Skin epidermis (tissue), 12 donors: Measurements from ENCODE around the gene PARN.
"Not testable (repeated sequence)": the region's sequence is repeated elsewhere in the genome, so short reads cannot be mapped to it uniquely, and the experiment has no call there.

Experiments
- H3K27ac ChIP-seq, 21 experiments: fragments of 200-600 bp; sonication (generic) in 11 of 21; one replicate each; pipeline ENCODE4 v1.5.0; 2020; ENCODE audit warnings: mild to moderate bottlenecking in 3 of 21, inconsistent platforms in 2 of 21, moderate library complexity in 2 of 21
- H3K4me3 ChIP-seq, 7 experiments: fragments of 200-600 bp; sonication (generic) in 2 of 7; one replicate each; pipeline ENCODE4 v1.5.0; 2020; ENCODE audit warnings: inconsistent platforms in 2 of 7, mild to moderate bottlenecking in 2 of 7, moderate library complexity in 1 of 7

Gene PARN

DNA sequence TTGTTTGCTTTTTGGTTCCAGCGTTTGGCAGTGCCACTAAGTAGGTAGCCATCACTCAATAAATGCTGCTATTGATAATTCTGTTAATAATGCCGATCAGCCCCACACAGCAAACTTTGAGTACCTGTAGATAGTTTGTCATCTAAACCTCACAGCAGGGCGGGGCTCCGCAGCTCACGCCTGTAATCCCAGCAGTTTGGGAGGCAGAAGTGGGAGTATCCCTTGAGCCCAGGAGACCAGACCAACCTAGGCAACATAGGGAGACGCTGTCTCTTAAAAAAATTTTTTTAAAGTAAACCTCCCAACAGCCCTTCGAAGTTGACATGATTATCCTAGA, 4.3 kb upstream of the PARN start:
- no peak overlapping the region for H3K27ac ChIP-seq
- H3K4me3 ChIP-seq = peak overlapping the region in 6 of 7 experiments; percentile 88 to 99 (median 94)

DNA sequence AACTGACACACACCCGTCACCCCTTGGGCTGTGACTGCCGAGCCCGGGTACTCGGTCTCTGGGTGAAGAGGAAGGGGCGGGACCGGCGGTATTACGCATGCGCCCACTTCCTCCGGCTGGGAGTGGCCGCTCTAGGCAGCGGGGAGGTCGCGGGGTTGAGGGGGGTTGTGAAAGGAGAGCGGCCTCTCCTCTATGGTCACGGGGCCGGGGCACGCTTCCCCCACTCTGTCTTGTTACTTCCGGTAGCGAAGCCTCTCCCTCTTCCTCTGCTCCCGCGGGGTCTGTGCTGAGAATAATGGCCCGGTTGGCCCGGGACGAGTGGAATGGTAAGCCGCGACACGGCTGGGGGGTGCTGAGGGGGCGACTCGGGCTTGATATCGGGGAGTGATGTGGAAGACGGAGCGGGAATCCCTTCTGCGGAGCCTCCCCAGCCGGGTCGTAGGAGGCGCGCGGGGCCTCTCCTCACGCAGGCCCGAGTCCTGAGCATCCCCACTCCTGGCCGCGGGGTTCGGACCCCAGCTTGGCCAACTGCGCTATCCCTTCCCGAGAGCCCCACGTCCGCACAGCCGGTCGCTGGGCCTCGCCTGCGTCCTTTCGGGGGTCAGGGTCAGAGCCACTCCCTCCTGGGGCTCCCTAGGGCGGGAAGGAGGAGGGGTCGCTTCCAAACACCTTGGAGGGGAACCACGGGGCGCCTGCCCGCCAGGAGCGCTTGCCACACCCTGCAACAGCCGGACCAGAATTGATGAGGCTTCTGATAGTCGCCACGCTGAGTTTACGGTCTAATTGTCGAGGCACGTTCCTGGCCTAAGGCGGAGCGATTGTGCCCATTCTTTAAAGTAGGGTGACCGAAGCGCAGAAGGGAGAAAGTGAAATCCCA, 2.9 kb upstream of the PARN start, which contains the start of gene BFAR:
BFAR (plus strand) TSS at position 259 of the 877 bp plus-strand sequence. CDS start 11,396 bp downstream, outside the sequence.
- Histone ChIP-seq H3K27ac (peak within 1 kb of the TSS; percentile 79 to 99 (median 91)), H3K4me3 (peak within 1 kb of the TSS; percentile 88 to 99 (median 94))

DNA sequence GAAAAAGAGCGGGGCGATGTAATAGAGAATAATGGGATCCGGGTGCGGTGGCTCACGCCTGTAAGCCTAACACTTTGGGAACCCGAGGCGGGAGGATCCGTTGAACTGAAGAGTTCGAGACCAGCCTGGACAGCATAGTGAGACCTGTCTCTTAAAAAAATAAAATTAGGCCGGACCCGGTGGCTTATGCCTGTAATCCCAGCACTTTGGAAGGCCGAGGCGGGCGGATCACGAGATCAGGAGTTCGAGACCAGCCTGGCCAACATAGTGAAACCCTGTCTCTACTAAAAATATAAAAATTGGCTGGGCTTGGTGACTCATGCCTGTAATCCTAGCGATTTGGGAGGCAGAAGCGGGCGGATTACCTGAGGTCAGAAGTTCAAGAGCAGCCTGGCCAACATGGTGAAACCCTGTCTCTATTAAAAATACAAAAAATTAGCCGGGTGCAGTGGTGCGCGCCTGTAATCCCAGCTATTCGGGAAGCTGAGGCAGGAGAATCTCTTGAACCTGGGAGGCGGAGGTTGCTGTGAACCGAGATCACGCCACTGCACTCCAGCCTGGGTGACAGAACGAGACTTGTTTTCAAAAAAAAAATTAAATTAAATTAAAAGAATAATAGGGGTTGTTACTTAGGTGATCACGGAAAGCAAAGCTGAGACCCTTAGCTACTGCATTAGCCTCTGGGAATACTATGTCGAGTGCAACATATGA, 715 bp upstream of the PARN start:
- peak overlapping the region in 20 of 21 experiments; percentile 76 to 98 (median 94) for H3K27ac ChIP-seq

DNA sequence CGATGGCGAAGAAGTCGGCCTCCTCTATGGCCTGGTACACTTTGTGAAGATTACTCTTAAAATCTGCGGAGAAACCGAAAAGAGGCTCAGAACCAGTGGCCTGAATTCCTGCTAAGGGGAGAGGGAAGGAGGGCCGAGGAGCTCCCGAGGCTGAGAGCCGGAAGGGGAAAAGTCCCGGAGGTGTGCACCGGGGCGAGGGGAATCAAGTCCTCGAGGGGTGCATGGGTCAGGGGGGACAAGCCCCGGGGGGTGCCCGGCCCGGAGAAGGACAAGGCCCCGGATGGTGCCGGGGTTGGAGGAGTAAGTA, 495 bp downstream of the PARN start:
- peak overlapping the region; percentile 76 to 99 (median 95) for H3K27ac ChIP-seq

More for the DNA sequence above, 715 bp upstream of the PARN start:
- H3K4me3 ChIP-seq = peak overlapping the region; percentile 53 to 98 (median 74)

DNA sequence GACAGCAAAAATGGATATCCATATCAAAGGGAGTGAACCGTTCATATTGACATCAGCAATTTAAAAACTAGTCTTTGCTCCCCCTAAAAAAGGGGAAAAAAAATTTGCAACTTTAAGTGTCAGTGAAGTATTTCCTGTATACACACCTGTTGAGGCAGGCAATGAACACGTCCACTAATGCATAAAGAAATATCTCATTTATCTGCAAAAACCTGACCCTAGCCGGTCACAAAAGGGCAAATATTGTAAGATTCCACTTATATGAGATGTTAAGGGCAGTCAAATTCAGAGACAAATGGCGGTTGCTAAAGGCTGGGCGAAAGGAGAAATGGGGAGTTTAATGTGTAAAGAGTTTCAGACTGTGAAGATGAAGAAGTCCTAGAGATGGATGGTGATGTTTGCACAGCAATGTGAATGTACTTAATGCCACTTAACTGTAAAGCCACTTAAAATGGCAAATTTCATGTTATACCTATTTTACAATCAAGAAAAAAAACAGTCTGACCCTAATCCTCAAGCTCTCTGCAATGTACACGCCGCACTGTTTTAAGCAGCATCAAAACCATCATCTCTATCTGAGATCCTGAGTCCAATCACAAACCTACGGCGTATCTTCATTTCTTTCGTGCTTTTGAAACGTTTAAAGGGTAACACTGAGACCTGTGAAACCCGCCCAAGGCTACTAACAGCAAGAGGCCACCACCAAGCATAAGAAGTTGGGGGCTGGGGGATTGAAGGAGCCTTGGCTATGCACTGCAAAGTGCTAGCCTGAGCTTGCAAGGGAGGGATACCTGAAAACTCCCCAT, 1.1 kb downstream of the PARN start:
- H3K27ac ChIP-seq = peak overlapping the region in 20 of 21 experiments; percentile 76 to 99 (median 95)
- H3K4me3 ChIP-seq = peak overlapping the region; percentile 53 to 98 (median 74)

More for the DNA sequence above, 495 bp downstream of the PARN start:
- H3K4me3 ChIP-seq = peak overlapping the region; percentile 53 to 98 (median 74)

DNA sequence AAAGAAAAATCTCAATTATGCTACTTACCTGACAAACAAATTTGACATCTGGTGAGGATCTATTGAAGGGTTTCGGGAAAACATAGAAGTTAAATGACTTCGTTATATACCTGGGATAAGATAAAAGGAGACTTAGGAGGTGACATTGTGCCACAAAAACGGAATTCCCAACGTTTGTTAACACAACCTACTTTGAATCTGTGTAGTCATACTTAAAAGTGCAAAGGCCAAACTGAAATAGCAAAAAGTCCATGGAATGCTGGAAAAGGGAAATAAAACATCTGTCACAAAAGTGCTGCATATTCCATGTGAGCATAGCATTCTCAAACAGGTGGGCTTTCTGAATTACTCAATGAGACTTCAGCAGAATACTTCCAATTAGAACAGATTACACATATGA, 3.0 kb downstream of the PARN start:
- no peak overlapping the region for H3K4me3 ChIP-seq
- no peak overlapping the region for H3K27ac ChIP-seq

DNA sequence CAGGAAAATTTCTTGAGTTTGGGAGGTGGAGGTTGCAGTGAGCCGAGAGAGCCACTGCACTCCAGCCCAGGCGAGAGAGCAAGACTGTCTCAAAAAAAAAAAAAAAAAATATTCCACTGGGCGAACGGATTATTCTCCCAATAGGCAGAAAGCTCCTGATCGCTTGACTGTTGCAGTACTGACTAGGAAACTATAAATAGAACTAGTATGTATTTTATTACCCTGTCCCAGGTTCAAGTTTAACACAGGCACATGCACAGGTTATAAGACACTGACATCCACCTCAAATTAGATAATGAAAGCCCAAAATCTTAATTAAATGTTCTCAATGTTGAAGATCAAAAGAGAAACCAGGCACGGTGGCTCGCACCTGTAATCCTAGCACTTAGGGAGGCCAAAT, 11.5 kb downstream of the PARN start:
- no peak overlapping the region for H3K27ac ChIP-seq

DNA sequence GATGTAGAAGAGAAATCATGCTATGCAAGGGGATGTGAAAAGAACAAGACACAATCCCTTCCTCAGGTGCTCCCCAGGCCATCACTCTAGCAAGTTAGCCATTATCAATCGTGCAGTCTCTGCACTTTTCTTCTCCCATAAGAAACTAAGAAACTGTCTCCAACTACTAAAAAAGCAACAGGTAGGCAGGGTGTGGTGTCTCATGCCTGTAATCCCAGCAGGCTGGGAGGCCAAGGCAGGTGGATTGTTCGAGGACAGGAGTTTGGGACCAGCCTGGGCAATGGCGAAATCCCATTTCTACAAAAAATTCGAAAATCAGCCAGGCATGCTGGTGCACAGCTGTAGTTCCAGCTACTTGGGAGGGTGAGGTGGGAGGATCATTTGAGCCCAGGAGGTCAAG, 13.8 kb downstream of the PARN start:
- Histone ChIP-seq H3K4me3 (no peak overlapping the region), H3K27ac (no peak overlapping the region)

More for the DNA sequence above, 11.5 kb downstream of the PARN start:
- no peak overlapping the region for H3K4me3 ChIP-seq

DNA sequence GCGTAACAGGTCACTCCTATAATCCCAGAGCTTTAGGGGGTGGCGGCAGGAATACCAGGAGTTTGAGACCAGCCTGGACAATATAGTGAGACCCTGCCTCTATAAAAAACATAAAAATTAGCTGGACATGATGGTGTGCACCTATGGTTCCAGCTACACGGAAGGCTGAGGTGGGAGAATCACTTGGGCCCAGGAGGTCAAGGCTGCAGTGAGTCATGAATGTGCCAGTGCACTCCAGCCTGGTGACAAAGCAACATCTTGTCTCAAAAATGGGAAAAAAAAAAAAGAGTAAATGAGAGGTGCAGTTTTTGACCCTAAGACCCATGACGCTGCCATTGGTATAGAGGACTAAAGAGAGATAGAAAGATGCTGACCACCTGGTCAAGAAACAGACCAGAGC, 16.1 kb downstream of the PARN start:
- no peak overlapping the region for H3K27ac ChIP-seq

DNA sequence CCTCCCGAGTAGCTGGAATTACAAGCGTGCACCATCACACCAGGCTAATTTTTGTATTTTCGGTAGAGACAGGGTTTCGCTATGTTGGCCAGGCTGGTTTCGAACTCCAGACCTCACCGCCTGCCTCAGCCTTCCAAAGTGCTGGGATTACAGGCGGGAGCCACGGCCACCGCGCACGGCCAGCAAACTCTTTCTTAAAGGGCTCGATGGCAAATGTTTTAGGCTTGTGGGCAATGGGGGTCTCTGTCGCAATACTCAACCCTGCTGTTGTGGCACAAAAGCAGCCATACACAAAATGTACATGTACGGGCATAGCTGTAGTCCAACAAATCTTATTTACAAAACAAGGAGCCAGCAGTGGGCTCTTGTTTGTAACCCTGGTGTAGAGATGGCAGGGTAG, 18.4 kb downstream of the PARN start:
- no peak overlapping the region for H3K27ac ChIP-seq
- no peak overlapping the region for H3K4me3 ChIP-seq

More for the DNA sequence above, 16.1 kb downstream of the PARN start:
- no peak overlapping the region for H3K4me3 ChIP-seq

DNA sequence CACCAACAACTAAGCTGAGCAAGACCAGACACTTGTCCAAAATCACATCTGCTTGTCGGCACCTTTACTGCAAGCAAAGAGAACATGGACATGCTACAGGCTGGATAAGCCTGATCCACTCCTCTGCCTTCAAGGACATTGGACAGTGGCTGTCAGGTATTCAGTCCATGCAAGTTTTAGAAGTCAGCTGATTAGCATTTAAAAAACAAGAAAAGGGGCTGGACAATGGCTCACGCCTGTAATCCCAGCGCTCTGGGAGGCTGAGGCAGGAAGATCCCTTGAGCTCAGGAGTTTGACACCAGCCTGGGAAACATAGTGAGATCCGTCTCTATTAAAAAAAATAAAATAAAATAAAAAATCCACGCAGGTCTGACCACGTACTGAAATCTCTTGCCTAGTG, 20.3 kb downstream of the PARN start:
- Histone ChIP-seq H3K4me3 (no peak overlapping the region), H3K27ac (no peak overlapping the region)

DNA sequence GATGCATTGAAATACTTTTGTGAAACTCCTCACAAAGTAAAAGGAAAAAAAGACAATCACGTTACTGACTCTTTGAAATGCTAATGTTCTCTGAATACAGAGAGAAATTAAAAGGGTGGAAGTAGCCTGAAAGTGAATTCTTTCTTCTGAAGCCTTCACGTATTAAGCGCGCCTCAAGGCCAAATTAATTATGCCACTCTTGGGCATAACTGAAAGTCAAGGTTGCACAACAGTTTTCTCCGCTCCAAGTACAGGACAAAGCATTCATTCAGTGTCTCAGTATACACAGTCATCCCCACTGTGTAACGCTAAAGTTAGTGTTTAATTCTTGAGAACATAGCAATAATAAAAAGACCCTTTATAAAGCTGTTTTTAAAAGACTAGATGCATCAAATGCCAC, 21.5 kb downstream of the PARN start:
- Histone ChIP-seq H3K27ac (peak overlapping the region in 1 of 21 experiments; percentile 31), H3K4me3 (no peak overlapping the region)

DNA sequence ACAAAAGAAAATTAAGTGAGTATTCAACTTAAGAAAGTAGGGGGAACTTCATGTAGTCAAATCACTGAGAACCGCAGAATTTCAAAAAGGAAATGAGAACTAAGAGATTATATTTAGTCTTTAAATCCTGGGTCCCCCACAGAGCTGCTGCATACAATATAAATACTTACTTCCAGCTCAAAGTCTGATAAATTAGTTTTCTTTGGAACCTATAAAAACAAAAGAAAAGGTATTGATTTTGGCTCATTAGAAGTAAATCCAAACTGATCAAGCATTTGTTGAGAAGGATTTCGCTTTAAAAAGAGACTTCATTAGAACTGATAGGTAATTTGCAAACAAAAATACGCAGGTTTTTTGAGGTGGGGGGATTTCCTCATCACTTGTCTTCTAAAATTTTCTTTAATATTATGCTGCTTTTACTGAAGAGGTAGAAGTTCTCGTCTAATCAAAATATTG, 21.9 kb downstream of the PARN start:
- no peak overlapping the region for H3K4me3 ChIP-seq
- peak overlapping the region in 1 of 21 experiments; percentile 31 for H3K27ac ChIP-seq

DNA sequence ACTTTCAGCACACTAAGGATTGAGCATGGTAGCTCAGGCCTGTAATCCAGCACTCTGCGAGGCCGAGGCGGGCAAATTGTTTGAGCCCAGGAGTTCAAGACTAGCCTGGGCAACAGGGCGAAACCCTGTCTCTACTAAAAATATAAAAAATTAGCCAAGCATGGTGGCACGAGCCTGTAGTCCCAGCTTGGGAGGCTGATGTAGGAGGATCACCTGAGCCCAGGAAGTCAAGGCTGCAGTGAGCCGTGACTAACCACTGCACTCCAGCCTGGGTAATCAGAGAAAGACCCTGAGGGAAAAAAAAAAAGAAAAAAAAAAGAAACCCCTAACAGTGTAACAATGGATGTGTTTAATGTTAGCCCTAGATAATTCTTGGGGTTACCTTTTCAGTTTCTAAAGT, 24.0 kb downstream of the PARN start:
- no peak overlapping the region for H3K27ac ChIP-seq

DNA sequence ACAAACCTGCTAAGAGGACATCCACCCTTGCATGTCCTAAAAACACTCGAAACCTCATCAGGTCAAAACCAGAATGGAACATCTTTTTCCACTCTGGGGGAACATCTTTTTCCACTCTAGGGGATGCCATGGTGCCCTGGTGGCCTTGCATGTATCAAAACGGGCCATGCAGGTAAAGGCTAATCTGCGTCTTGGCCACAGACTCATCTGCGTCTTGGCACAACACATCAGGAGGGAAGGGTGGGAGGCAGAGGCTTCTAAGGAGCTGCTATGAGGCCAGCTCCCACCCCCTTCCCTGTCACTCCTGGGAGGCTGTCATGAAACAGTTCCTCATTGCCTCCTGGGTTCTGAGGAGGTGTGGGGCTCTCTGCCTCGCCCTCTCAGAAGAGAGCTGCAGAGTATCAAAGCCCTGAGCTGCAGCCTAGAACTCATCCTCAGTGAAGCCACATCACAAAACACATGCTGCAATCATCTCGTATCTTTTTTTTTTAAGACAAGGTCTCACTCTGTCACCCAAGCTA, 27.6 kb downstream of the PARN start:
- Histone ChIP-seq H3K27ac (no peak overlapping the region), H3K4me3 (no peak overlapping the region)

More for the DNA sequence above, 24.0 kb downstream of the PARN start:
- H3K4me3 ChIP-seq = no peak overlapping the region

DNA sequence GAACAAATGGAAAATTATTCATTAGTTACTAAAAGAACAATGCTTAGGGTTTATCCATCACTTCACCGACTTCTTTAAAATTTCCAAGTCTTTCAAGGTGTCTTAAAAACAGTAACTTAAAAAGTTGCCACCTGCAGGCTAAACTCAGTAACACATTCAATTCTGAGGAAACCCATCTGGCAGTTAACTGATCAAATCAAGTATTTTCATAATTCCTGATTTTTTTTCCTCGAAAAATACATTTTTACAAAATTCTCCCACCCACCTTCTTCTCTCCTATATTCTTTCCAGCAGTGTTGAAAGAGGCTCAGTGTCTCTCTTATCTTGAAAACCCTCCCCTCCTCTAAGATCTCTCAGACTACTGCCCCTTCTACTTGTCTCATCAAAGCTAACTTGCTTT, 29.9 kb downstream of the PARN start:
- no peak overlapping the region for H3K4me3 ChIP-seq
- H3K27ac ChIP-seq = no peak overlapping the region

DNA sequence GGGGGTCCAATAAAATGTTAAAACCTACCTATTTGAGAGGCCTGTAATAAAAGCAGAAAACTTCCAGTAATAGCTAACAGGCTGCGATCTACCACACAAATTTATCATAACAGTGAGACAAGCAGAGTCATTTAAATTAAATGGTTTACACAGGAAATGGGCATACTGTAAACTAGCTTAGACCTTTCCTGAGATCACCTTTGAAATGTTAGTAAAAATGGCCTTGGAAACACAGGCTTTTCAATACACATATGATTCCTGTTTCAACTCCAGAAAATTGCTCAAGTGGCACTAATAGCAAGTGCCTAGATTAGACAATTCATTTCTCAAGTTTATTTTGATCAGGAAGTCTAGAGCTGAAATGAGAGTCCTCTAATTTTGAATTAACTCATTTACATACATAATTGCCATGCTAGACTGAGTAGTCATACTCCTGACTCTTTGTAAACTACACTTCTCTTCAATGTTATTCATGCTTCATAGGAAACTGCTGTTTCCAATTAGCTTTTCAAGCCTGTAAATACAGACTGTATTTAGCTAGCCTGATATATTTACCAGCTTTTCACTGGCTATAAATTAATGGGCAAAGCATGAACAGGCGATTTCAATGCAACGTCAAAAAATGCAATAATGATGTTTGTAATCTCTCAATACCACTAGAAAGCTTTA, 43.3 kb downstream of the PARN start:
- H3K27ac ChIP-seq = no peak overlapping the region
- H3K4me3 ChIP-seq = no peak overlapping the region

DNA sequence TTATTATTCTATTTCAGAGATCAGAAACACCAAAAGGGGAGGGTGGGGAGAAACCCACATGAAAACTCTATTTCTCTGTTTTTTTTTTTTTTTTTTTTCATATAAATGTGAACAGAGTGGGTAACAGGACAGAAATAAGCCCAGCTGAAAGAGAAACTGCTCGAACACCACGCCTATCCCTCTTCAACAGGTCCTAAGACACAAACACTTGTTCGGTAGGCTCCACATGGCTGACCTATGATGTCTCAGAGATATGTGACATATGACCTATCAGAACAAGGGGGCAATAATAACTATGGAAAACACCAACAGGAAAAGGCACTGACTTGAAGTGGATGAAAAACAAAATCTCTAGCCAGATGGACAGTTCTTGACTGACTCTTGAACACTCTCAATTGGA, 44.8 kb downstream of the PARN start:
- no peak overlapping the region for H3K27ac ChIP-seq
- no peak overlapping the region for H3K4me3 ChIP-seq

DNA sequence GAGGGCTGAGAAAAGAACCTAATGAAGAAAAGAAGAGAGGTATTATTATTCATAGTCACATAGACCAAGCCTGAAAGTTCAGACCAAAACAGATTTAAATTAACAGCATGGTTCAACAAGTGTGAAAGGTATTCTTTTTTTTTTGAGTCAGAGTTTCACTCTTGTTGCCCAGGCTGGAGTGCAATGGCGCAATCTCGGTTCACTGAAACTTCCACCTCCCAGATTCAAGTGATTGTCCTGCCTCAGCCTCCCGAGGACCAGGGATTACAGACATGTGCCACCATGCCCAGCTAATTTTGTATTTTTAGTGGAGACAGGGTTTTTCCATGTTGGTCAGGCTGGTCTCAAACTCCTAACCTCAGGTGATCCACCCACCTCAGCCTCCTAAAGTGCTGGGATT, 49.1 kb downstream of the PARN start:
- not testable (repeated sequence) for H3K4me3 ChIP-seq, H3K27ac ChIP-seq
